IPS-20b (cell line): ENCODE measurements around the gene CDK4.

Experiments used
- H3K27ac ChIP-seq: one replicate; pipeline ENCODE4 v1.5.1; 2013; ENCODE audit warnings: low read length
- H3K27me3 ChIP-seq: 2 replicates; pipeline ENCODE4 v1.6.1; 2013; ENCODE audit warnings: mild to moderate bottlenecking, low read length, inconsistent platforms; ENCODE audit not compliant: insufficient read depth
- H3K36me3 ChIP-seq: 2 replicates; pipeline ENCODE4 v1.6.1; 2013; ENCODE audit warnings: low read depth, mild to moderate bottlenecking, inconsistent platforms, low read length, moderate library complexity; ENCODE audit not compliant: insufficient read depth
- H3K4me1 ChIP-seq: 2 replicates; pipeline ENCODE4 v1.6.1; 2013; ENCODE audit warnings: mild to moderate bottlenecking, control low read depth, inconsistent platforms, low read length, moderate library complexity; ENCODE audit not compliant: insufficient read depth
- H3K4me3 ChIP-seq: 2 replicates; pipeline ENCODE4 v1.5.1; 2013; ENCODE audit warnings: mild to moderate bottlenecking, low read length, inconsistent platforms
- H3K9ac ChIP-seq: 2 replicates; pipeline ENCODE4 v1.6.1; 2013; ENCODE audit warnings: low read depth, mild to moderate bottlenecking, inconsistent platforms, low read length, moderate library complexity
- H3K9me3 ChIP-seq: 2 replicates; pipeline ENCODE4 v1.6.1; 2013; ENCODE audit warnings: mild to moderate bottlenecking, low read depth, low read length, inconsistent platforms; ENCODE audit not compliant: insufficient read depth

Gene CDK4

GRCh38 chr12:57735198-57735855, 16.8 kb downstream of the CDK4 start:
- Histone ChIP-seq H3K27me3 (peaks cover 100% of the 10 kb centered on the region), H3K27ac (no peak overlapping the region), H3K36me3 (no peaks in the 10 kb centered on the region), H3K4me3 (peak overlapping the region; percentile 61; the same call in 1 of the 2 replicates), H3K4me1 (peaks cover 3% of the 10 kb centered on the region; the same call in 1 of the 2 replicates), H3K9me3 (no peaks in the 10 kb centered on the region), H3K9ac (no peak overlapping the region)

- peaks cover 100% of the 10 kb centered on the region for H3K27me3 ChIP-seq
- H3K4me3 ChIP-seq: no peak overlapping the region
- H3K9ac ChIP-seq: no peak overlapping the region
- no peaks in the 10 kb centered on the region for H3K36me3 ChIP-seq
- peaks cover 3% of the 10 kb centered on the region; the same call in 1 of the 2 replicates for H3K4me1 ChIP-seq
- H3K27ac ChIP-seq: no peak overlapping the region
- no peaks in the 10 kb centered on the region for H3K9me3 ChIP-seq
Measured at GRCh38 chr12:57734591-57734990, 17.5 kb downstream of the CDK4 start.

- Histone ChIP-seq H3K27me3 (peaks cover 100% of the 10 kb centered on the region), H3K27ac (no peak overlapping the region)
Measured at GRCh38 chr12:57733928-57734327, 18.2 kb downstream of the CDK4 start.

DNA sequence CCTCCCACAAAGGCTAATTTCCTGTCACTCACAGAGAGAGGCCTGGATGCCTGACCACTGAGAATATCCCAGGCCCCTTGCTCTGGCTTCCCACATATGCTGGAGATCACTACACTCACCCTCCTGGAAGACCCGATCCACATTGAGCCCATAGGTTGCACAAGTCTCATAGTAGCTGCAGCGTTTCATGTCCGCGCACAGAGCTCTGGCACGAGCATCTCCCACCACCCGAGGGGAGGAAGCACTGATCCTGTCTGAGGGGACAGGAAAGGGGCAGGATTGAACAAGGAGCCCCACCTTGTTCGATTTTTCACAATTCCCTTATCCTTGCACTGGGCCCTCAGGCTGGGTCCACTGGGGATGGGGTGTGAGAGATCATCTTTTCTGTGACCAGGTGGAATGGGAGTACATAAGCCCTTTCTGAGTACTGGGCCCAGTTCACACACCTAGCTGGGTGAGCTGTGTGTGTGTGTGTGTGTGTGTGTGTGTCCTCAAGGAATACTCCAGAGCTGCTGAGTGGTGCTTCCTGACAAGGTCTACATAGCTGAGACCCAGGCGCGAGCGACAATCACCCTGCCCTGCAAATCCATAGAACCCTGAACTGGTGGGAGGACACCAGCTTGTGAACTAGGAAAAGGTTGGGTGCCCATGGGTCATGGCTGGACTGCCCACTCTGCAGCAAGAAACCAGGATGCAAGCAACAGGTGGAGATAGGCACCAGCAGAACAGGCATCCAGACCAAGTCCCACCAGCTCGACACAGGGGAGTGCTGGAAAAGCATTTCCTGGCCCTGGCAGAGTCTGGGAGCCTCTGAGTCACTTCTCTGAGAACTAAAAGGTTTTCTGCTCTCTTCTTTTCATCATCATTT, 19.1 kb downstream of the CDK4 start:
- Histone ChIP-seq H3K4me1 (0 out of 2 replicates have a peak, but pooled peaks cover 3% of the 10 kb centered on the region), H3K9me3 (no peaks in the 10 kb centered on the region), H3K36me3 (no peaks in the 10 kb centered on the region), H3K4me3 (no peak overlapping the region), H3K27ac (no peak overlapping the region), H3K9ac (no peak overlapping the region), H3K27me3 (peaks cover 100% of the 10 kb centered on the region)

More at GRCh38 chr12:57733928-57734327, 18.2 kb downstream of the CDK4 start:
- H3K9me3 ChIP-seq: no peaks in the 10 kb centered on the region
- 0 out of 2 replicates have a peak, but pooled peaks cover 3% of the 10 kb centered on the region for H3K4me1 ChIP-seq
- H3K9ac ChIP-seq: no peak overlapping the region
- H3K4me3 ChIP-seq: no peak overlapping the region
- H3K36me3 ChIP-seq: no peaks in the 10 kb centered on the region

DNA sequence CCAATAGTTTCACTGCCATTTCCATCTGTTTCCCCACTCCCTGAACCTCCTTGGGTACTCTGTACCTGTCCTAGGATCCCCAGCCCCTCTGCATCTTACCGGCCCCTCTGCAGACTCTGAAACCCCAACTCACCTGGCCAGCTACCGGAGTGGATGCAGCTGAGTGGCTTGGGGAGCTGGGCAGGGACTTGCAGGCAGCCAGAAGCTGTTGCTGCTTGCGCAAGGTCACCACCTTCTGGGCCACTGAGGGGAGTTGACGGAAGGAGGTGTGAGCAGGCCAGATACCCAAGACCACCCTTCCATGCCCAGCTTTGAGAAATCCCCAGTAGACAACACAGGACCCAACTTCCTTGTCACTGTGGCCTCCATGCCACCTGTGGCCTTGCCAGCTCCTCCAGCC, 19.8 kb downstream of the CDK4 start:
- Histone ChIP-seq H3K9ac (no peak overlapping the region), H3K36me3 (no peaks in the 10 kb centered on the region), H3K27me3 (peaks cover 100% of the 10 kb centered on the region)

GRCh38 chr12:57731411-57732080, 20.6 kb downstream of the CDK4 start:
- peaks cover 5% of the 10 kb centered on the region; the same call in 1 of the 2 replicates for H3K4me1 ChIP-seq
- peaks cover 100% of the 10 kb centered on the region for H3K27me3 ChIP-seq
- no peaks in the 10 kb centered on the region for H3K36me3 ChIP-seq
- no peak overlapping the region for H3K4me3 ChIP-seq
- no peak overlapping the region for H3K27ac ChIP-seq
- no peak overlapping the region for H3K9ac ChIP-seq
- H3K9me3 ChIP-seq: no peaks in the 10 kb centered on the region

More for the DNA sequence above, 19.8 kb downstream of the CDK4 start:
- Histone ChIP-seq H3K4me1 (peaks cover 5% of the 10 kb centered on the region; the same call in 1 of the 2 replicates), H3K27ac (no peak overlapping the region), H3K4me3 (no peak overlapping the region), H3K9me3 (no peaks in the 10 kb centered on the region)

- peaks cover 99% of the 10 kb centered on the region for H3K27me3 ChIP-seq
Measured at GRCh38 chr12:57730336-57731067, 21.6 kb downstream of the CDK4 start.

DNA sequence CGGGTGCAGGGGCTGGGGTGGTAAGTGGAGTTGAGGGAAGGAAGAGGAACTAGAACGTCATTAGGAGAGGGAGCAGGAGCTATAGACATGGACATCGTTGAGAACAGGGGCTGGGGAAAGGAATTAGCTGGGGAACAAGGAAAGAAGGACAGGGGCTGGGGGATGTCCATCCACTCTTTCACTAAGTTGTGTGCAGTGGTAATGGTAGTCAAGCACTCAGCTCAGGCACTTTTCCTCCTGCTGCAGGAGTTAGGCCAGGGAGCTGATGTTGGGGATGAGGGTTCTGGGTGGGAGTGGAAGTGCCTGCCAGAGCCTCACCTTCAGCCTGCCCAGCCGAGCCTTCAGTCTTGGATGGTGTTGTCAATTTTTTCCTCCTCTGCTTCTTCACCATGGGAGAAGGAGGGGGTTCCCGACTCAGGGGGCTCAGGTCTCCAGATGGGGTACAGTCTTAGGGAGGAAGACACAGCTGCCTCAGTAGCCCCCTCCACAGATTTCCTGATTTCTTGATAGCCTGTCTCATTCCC, 22.7 kb downstream of the CDK4 start:
- H3K4me1 ChIP-seq: peaks cover 5% of the 10 kb centered on the region; the same call in 1 of the 2 replicates
- no peaks in the 10 kb centered on the region for H3K36me3 ChIP-seq
- H3K9me3 ChIP-seq: no peaks in the 10 kb centered on the region
- H3K27me3 ChIP-seq: peaks cover 99% of the 10 kb centered on the region
- H3K4me3 ChIP-seq: no peak overlapping the region
- no peak overlapping the region for H3K9ac ChIP-seq
- H3K27ac ChIP-seq: no peak overlapping the region

More at GRCh38 chr12:57730336-57731067, 21.6 kb downstream of the CDK4 start:
- no peaks in the 10 kb centered on the region for H3K36me3 ChIP-seq
- no peak overlapping the region for H3K9ac ChIP-seq
- H3K4me1 ChIP-seq: peaks cover 5% of the 10 kb centered on the region; the same call in 1 of the 2 replicates
- H3K9me3 ChIP-seq: no peaks in the 10 kb centered on the region
- H3K4me3 ChIP-seq: no peak overlapping the region
- no peak overlapping the region for H3K27ac ChIP-seq

DNA sequence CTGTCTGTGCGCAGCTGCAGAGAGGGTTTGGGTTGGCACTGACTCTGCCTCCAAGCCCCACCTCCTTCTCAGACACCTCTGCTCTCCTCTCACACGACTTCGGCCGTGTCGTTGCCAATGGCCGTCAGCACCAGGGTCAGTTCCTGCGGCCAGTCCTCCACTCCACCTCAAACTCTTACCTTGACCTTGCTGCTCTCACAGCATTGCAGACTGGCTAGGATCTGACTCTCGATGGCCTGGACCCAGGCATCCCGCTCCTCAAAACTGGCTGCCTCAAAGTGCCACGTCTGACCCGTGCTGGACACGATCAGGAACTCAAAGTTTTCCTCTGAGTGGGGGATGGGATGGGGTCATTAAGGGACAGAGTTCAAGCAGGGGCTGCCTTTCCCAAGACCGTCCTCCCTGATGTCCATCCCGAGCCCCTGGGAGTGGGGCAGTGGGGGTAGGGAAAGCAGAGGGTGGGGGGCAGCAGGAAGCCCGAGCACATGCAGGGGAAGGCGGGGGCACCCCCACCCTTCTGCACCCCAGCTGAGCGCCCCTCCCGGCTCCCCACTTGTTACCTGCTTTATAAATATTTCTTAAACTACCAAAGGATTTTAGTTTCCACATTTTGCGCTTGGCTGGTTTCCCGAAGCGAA, 24.2 kb downstream of the CDK4 start:
- Histone ChIP-seq H3K9me3 (no peaks in the 10 kb centered on the region), H3K4me3 (peak overlapping the region; percentile 79; the same call in 1 of the 2 replicates), H3K9ac (no peak overlapping the region), H3K4me1 (peaks cover 5% of the 10 kb centered on the region; the same call in 1 of the 2 replicates), H3K27me3 (peaks cover 99% of the 10 kb centered on the region), H3K27ac (no peak overlapping the region), H3K36me3 (no peaks in the 10 kb centered on the region)

- H3K36me3 ChIP-seq: no peaks in the 10 kb centered on the region
- peaks cover 94% of the 10 kb centered on the region for H3K27me3 ChIP-seq
- no peak overlapping the region for H3K27ac ChIP-seq
Measured at GRCh38 chr12:57726884-57727757, 25.0 kb downstream of the CDK4 start.

More at GRCh38 chr12:57726884-57727757, 25.0 kb downstream of the CDK4 start:
- Histone ChIP-seq H3K4me1 (peaks cover 5% of the 10 kb centered on the region; the same call in 1 of the 2 replicates), H3K4me3 (peak overlapping the region; percentile 79; the same call in 1 of the 2 replicates), H3K9ac (no peak overlapping the region), H3K9me3 (no peaks in the 10 kb centered on the region)
